K562 (cell line): ENCODE measurements around the gene RPS4Y1. TPM values are rescaled to one million over a fixed set of nuclear protein-coding genes. Genes with fewer than 3 reads are reported as not detected.
"Not testable (repeated sequence)": the region's sequence is repeated elsewhere in the genome, so short reads cannot be mapped to it uniquely, and the experiment has no call there.

Experiments
- ATAC-seq: fragments of 200-7000 bp; cut with Tn5 transposase; 3 replicates; pipeline ENCODE4 v1.9.1; 2020; ENCODE audit warnings: moderate library complexity
- BruUV-seq: library from RNA; stranded (reverse); fragments of 400-500 nt; replicated peaks from 2 replicates; lab custom pipeline; 2021; lab: Mats Ljungman, UMichigan
- CTCF ChIA-PET: fragments of 300-600 bp; formaldehyde crosslinking; extraction: SDS; loops from one replicate; lab custom pipeline; 2021; ENCODE audit warnings: low intra/inter-chr PET ratio; lab: Yijun Ruan, JAX
- POLR2A ChIA-PET: fragments of 300-600, 350-650 bp; sonication (Branson Sonifier 250); formaldehyde crosslinking; extraction: SDS; loops from one replicate; lab custom pipeline; 2021; ENCODE audit warnings: antibody characterized with exemption, inconsistent platforms; lab: Yijun Ruan, JAX
- DNase-seq, 4 experiments: peaks; one replicate each; pipeline versions ENCODE4 v3.0.0 to v3.0.0-alpha.2; 2011 to 2018; ENCODE audit warnings: low spot score in 3 of 4, mixed read lengths in 3 of 4; ENCODE audit errors: extremely low read depth in 1 of 4
- FAIRE-seq: peaks from 2 replicates; lab custom pipeline; 2011; peaks lifted over from hg19 to GRCh38; lab: Jason Lieb, UNC
- H2AFZ ChIP-seq: 2 replicates; pipeline ENCODE4 v1.6.0; 2011; ENCODE audit warnings: low read depth, low read length, control low read depth, inconsistent platforms
- H3K27ac ChIP-seq: fragments of 200-600 bp; 3 replicates; pipeline ENCODE4 v1.8.0; 2011; ENCODE audit warnings: low read depth, mild to moderate bottlenecking, control low read depth, inconsistent platforms, low read length, moderate library complexity, mixed read lengths; ENCODE audit errors: extremely low read depth
- H3K27me3 ChIP-seq, 2 experiments: fragments of 300-600 bp in 1 of 2; 2 replicates in 1 of 2; 3 replicates in 1 of 2; pipeline versions ENCODE4 v1.6.0 to v1.8.0; 2011; ENCODE audit warnings: inconsistent platforms in 2 of 2, low read length in 2 of 2, mild to moderate bottlenecking in 1 of 2, mixed read lengths in 1 of 2, moderate library complexity in 1 of 2; ENCODE audit not compliant: control insufficient read depth in 2 of 2, insufficient read depth in 2 of 2
- H3K36me3 ChIP-seq: fragments of 300-600 bp; 3 replicates; pipeline ENCODE4 v1.8.0; 2011; ENCODE audit warnings: mild to moderate bottlenecking, low read length, inconsistent platforms; ENCODE audit not compliant: control insufficient read depth, insufficient read depth
- H3K4me1 ChIP-seq, 2 experiments: fragments of 200-600 bp in 1 of 2; replicated peaks in 1 of 2; 2 replicates in 1 of 2; 3 replicates in 1 of 2; pipeline versions ENCODE4 v1.5.1 to v1.8.0; 2011; ENCODE audit warnings: inconsistent platforms in 2 of 2, low read length in 2 of 2, mild to moderate bottlenecking in 1 of 2, mixed read lengths in 1 of 2, moderate library complexity in 1 of 2; ENCODE audit not compliant: control insufficient read depth in 2 of 2, insufficient read depth in 2 of 2
- H3K4me2 ChIP-seq: 2 replicates; pipeline ENCODE4 v1.6.1; 2011; ENCODE audit warnings: low read length, control low read depth, inconsistent platforms, mixed read lengths; ENCODE audit not compliant: insufficient read depth
- H3K4me3 ChIP-seq: fragments of 200-600 bp; sonication (generic), shearing (Covaris generic); 2 replicates; pipeline ENCODE4 v1.5.1; 2016; ENCODE audit warnings: control low read depth, inconsistent platforms
- H3K79me2 ChIP-seq: fragments of 200-600 bp; 3 replicates; pipeline ENCODE4 v1.8.0; 2011; ENCODE audit warnings: low read length, inconsistent platforms; ENCODE audit not compliant: control insufficient read depth, insufficient read depth
- H3K9ac ChIP-seq, 2 experiments: 2 replicates each; pipeline versions ENCODE4 v1.6.0 to v1.6.1; 2011; ENCODE audit warnings: low read depth in 2 of 2, low read length in 2 of 2, control low read depth in 1 of 2, inconsistent platforms in 1 of 2, mild to moderate bottlenecking in 1 of 2, mixed read lengths in 1 of 2; ENCODE audit not compliant: insufficient read depth in 1 of 2
- H3K9me1 ChIP-seq: one replicate; pipeline ENCODE4 v1.6.0; 2011; ENCODE audit warnings: inconsistent platforms, mild to moderate bottlenecking, low read length, moderate library complexity; ENCODE audit not compliant: control insufficient read depth, insufficient read depth
- H3K9me3 ChIP-seq: replicated peaks from 2 replicates; pipeline ENCODE4 v1.5.1; 2011; ENCODE audit warnings: low read depth, low read length, inconsistent platforms; ENCODE audit not compliant: control insufficient read depth, insufficient read depth
- H4K20me1 ChIP-seq: replicated peaks from 2 replicates; pipeline ENCODE4 v1.6.1; 2011; ENCODE audit warnings: low read length, inconsistent platforms, mixed read lengths; ENCODE audit not compliant: control insufficient read depth, insufficient read depth
- GABPA ChIP-seq: fragments of 200-800 bp; sonication (Bioruptor generic); conservative IDR thresholded peaks from 2 replicates; pipeline ENCODE4 v1.6.1; 2016; ENCODE audit warnings: low read depth, missing genetic modification characterization, missing compliant biosample characterization
- OTX1 ChIP-seq: fragments of 450-650 bp; formaldehyde crosslinking; IDR thresholded peaks from 2 replicates; pipeline ENCODE4 v1.4.0; 2022; ENCODE audit warnings: mild to moderate bottlenecking
- ZFP36 ChIP-seq: fragments of 150-350 bp; IDR thresholded peaks from 2 replicates; pipeline ENCODE4 v1.6.1; 2018; ENCODE audit warnings: low read length, low read depth; ENCODE audit not compliant: partially characterized antibody
- ZNF175 ChIP-seq: fragments of 200-800 bp; sonication (Bioruptor generic); IDR thresholded peaks from 2 replicates; pipeline ENCODE4 v1.6.1; 2016; ENCODE audit warnings: low read depth, mild to moderate bottlenecking, missing genetic modification characterization, missing compliant biosample characterization
- WGBS: fragments of 100-300 bp; shearing (Covaris generic); methylation state at CpG from one replicate; pipeline ENCODE4 v1.1.6; 2016; ENCODE audit warnings: low coverage, mixed read lengths; ENCODE audit not compliant: insufficient coverage; ENCODE audit errors: missing lambda C conversion rate; 5-methylcytosine and 5-hydroxymethylcytosine counted together
- in situ Hi-C: fragments of 300-500 bp; cut with MboI; formaldehyde crosslinking; loops from 4 replicates; pipeline ENCODE4 v1.15.0; 2018; ENCODE audit warnings: inconsistent platforms, mixed read lengths
- intact Hi-C: fragments of 100-400 bp; cut with micrococcal nuclease; formaldehyde crosslinking; loops from 2 replicates; pipeline ENCODE4 v1.14.2; 2022
- polyA plus RNA-seq, 8 experiments: library from polyadenylated mRNA; depleted of rRNA in 4 of 8; stranded (reverse) in 5 of 8; unstranded in 3 of 8; fragments of >200 nt; fragmentation: Nextera tagmentation in 2 of 8; fragmentation: Illumina TruSeq in 1 of 8; extraction: Ambion mirVana in 2 of 8; extraction: Trizol in 1 of 8; gene quantifications; 2 replicates each; pipeline versions ENCODE4 v1.2.1 to v1.2.3, GENCODE V29; 2011 to 2014; ENCODE audit warnings: inconsistent platforms in 1 of 8, missing spikeins in 1 of 8
- total RNA-seq, 7 experiments: library from RNA; depleted of rRNA in 6 of 7; stranded (reverse); fragments of >200 nt in 6 of 7; fragmentation: Illumina TruSeq in 2 of 7; extraction: Trizol in 2 of 7; gene quantifications; 2 replicates each; pipeline versions ENCODE4 v1.2.1 to v1.2.3, GENCODE V29; 2011 to 2021; ENCODE audit warnings: low replicate concordance in 1 of 7

Gene RPS4Y1
- total and polyA plus RNA-seq, 9 of the 15 experiments (the other 6 are each of a cell fraction or from before 2014, with no cell fraction given), result 0.40 TPM; not detected in 8

DNA sequence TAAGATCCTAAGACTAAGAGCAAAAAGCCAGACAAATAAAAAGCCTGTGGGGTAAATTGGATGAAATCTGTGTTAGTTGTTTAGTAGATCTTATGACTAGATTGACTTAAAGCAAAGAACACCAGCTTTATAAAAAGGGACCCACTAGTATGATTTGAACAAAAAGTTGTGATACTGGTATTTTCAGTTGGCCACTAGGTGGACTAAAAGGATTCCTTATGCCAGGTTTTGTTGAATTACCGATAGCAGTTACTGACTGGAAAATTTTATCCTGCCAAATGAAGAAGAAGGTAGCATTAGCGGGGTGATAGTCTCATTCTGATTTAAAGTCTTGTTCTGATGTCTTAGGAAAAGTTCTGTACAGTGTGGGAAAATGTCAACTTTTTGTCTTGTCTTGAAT is 41.2 kb upstream of the RPS4Y1 start:
- no CpG with 5 or more reads among the region's 2 CpGs for WGBS
- H3K36me3 ChIP-seq, result no peaks in the 10 kb centered on the region
- no peak for FAIRE-seq
- no peak overlapping the region for H3K4me2 ChIP-seq
- POLR2A ChIA-PET, result no interaction called here
- TF ChIP-seq OTX1 (CRISPR knock-in tag), result no peak
- TF ChIP-seq ZNF175 (CRISPR knock-in tag), result no peak
- no peak for TF ChIP-seq GABPA
- no peak for TF ChIP-seq ZFP36
- H3K27me3 ChIP-seq, result no peaks in the 10 kb centered on the region
- no peaks in the 10 kb centered on the region for H4K20me1 ChIP-seq
- no TSS peak for BruUV-seq
- in situ Hi-C loops (no loop called here), intact Hi-C loops (no loop called here)
- ATAC-seq, result no peak
- H3K9me1 ChIP-seq, result no peaks in the 10 kb centered on the region
- DNase-seq, result no peak
- H3K4me1 ChIP-seq, result no peaks in the 10 kb centered on the region
- CTCF ChIA-PET, result no interaction called here
- no peak overlapping the region for H3K27ac ChIP-seq
- no peak overlapping the region for H3K9ac ChIP-seq
- no peak overlapping the region for H3K4me3 ChIP-seq
- H3K79me2 ChIP-seq, result no peaks in the 10 kb centered on the region
- no peaks in the 10 kb centered on the region for H3K9me3 ChIP-seq
- no peak overlapping the region for H2AFZ ChIP-seq

- ATAC-seq, POLR2A ChIA-PET, BruUV-seq, intact Hi-C loops, DNase-seq, H3K36me3 ChIP-seq, H3K27ac ChIP-seq, H3K4me3 ChIP-seq, CTCF ChIA-PET, H3K4me1 ChIP-seq, H2AFZ ChIP-seq, H3K9me3 ChIP-seq, H3K9me1 ChIP-seq, FAIRE-seq, in situ Hi-C loops, H3K79me2 ChIP-seq, H3K27me3 ChIP-seq, H3K4me2 ChIP-seq, H4K20me1 ChIP-seq, H3K9ac ChIP-seq: not testable (repeated sequence)
- WGBS, result no CpG with 5 or more reads among the region's 10 CpGs
These were observed 24.1 kb upstream of the RPS4Y1 start for GRCh38 chrY:2817146-2817896.
